Left lobe of liver (tissue), 2 donors: ENCODE data around the gene ASTN1. TPM values are rescaled to one million over a fixed set of nuclear protein-coding genes. Genes with fewer than 3 reads are reported as not detected.
"Not testable (repeated sequence)": the region's sequence is repeated elsewhere in the genome, so short reads cannot be mapped to it uniquely, and the experiment has no call there.

Source experiments
- ATAC-seq: fragments of 200-7000 bp; cut with Tn5 transposase; one replicate; pipeline ENCODE4 v1.9.1; 2020; ENCODE audit warnings: mild to moderate bottlenecking, moderate library complexity
- DNase-seq: peaks from one replicate; pipeline ENCODE4 v3.0.0-alpha.2; 2020; ENCODE audit warnings: low spot score
- total RNA-seq: library from RNA; stranded (reverse); gene quantifications from one replicate; pipeline ENCODE4 v1.2.1, GENCODE V29; 2021
- donor health status: DM: no; HTN: no; CAD: no; lungs with moderate emphysema.
- donor health status: DM: no; HTN: yes; CAD: no.

The ASTN1 gene
- total RNA-seq, 1 donor from 2014 or later: 0.18 TPM

DNA sequence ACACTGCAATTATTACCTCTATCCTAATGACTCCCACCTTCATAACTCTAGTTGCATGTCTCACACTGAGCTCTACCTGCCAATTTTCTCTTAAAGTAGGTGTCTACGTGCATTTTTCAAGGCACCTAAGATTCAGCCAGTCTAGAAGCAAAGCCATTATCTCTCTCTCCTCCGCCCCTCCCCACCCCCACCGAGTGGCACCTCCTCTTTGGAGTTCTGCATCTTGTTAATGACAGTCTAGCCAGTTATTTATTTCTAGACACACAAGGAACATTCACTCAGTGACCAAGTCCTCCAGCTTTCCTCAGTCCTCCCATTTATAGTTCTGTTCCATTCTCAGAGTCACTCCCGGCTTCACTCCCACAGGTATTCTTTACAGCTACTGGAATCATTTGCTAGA, 47.6 kb downstream of the ASTN1 start:
- ATAC-seq (no peak), DNase-seq (no peak)

- DNase-seq (no peak), ATAC-seq (no peak)
These were observed 57.7 kb downstream of the ASTN1 start for GRCh38 chr1:177106614-177107365.

GRCh38 chr1:177106196-177106595, 58.3 kb downstream of the ASTN1 start:
- no peak for ATAC-seq
- no peak for DNase-seq

GRCh38 chr1:177103005-177103852, 61.3 kb downstream of the ASTN1 start:
- DNase-seq (no peak), ATAC-seq (no peak)

DNA sequence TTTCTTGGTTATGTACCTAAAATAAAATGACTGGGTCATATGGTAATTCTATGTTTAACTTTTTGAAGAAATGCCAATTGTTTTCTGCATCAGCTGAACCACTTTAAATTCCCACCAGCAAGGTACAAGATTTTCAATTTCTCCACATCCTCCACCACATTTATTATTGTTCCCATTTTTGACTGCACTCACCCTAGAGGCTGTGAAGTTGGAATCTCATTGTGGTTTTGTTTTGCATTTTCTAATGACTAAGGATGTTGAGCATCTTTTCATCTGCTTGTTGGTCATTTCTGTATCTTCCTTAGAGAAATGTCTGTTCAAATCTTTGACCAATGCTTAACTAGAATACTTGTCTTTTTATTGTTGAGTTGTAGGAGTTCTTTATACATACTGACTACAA, 72.5 kb downstream of the ASTN1 start:
- ATAC-seq: no peak
- DNase-seq: no peak

GRCh38 chr1:177091040-177091439, 73.5 kb downstream of the ASTN1 start:
- DNase-seq: no peak
- ATAC-seq: no peak

- DNase-seq (no peak), ATAC-seq (no peak)
These were observed 75.5 kb downstream of the ASTN1 start for GRCh38 chr1:177088966-177089365.

DNA sequence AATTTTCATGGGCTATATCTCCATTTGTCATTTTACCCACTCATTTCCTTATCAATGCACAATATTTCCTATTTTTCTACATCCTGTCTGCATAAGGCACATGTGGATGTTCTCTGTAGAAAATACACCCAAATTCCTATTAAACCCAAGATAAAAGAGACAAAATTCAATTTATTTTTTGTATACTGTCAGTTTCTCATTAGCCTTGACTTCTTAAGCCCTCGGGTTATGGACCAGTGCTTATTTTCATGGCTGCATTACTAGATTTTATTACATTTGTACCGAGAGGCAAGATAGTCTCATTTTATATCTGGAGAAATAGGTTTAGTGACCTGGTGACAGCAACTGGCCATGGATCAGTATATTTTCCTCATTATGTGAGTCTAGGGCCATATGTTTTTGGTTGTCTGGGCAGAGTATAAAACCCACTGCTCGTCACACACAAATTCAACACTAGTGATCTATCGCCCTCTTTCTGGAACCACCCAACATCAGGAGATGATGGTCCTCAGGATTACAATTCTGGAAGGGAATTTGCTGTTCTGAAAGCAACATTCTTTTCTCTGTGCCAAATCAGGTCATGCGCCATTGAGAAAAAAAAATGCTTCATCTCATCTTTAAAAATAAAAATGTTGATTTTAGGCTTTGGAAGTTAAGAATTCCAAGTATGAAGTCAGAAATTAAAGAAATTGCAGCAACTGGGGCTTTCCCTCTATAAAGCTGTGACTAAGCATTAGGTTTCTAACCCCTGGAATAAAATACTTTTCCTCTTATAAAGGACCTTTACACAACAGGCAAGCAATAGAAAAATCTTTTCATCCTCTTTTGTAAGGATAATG, 81.4 kb downstream of the ASTN1 start:
- ATAC-seq: no peak
- no peak for DNase-seq

- ATAC-seq: no peak
- no peak for DNase-seq
These were observed 83.9 kb downstream of the ASTN1 start for GRCh38 chr1:177080564-177080963.

DNA sequence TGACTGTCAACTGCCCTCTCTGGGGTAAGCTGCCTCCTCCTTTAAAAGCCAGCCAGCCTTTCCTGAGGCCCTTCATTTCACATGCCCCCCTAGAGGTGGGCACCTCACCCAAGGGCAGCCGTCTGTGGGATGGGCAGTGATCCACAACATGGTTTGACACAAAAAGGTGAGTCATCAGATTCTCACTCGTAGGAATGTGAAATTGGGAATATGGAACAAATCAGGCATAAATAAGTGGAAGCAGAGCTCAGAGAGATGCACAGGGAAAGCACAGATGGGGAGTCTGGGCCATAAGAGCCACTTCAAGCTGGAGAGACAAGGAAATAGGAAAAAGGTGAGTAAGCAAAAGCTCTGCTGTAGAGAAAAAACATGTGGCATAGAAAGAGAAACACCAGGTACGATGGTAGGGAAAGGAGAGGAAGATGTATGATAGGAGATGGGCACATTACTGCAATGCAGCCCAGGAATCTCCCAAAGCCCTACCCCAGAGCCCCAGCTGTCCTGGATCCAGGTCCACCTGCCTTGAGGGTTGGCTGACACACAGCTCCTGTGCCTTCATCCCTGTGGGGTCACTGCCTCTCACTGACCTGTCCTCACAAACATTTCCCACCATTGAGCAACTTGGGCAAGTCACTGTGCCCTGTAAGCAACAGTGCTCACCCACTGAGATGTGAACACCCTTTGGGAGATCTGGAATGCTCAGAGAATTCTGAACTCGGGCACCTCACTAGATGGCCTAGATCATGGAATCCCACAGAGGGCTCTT, 86.6 kb downstream of the ASTN1 start:
- DNase-seq: no peak

GRCh38 chr1:177077006-177077405, 87.5 kb downstream of the ASTN1 start:
- DNase-seq: no peak
- ATAC-seq: no peak

More for the DNA sequence above, 86.6 kb downstream of the ASTN1 start:
- ATAC-seq: no peak

DNA sequence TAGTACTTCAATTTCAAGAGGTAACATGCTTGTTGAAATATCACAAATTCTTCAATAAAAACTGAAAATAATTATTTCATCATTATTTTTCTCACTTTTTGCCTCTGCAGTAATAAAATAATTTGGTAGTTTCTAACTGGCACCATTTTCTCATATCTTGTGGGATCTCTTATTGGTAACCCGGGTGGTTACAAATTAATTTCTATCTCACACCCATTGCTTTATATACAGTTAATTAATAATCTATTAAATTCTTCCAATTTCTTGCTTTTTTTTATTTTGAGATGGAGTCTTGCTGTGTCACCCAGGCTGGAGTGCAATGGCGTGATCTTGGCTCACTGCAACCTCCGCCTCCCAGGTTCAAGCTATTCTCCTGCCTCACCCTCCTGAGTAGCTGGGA, 89.7 kb downstream of the ASTN1 start:
- not testable (repeated sequence) for DNase-seq, ATAC-seq

DNA sequence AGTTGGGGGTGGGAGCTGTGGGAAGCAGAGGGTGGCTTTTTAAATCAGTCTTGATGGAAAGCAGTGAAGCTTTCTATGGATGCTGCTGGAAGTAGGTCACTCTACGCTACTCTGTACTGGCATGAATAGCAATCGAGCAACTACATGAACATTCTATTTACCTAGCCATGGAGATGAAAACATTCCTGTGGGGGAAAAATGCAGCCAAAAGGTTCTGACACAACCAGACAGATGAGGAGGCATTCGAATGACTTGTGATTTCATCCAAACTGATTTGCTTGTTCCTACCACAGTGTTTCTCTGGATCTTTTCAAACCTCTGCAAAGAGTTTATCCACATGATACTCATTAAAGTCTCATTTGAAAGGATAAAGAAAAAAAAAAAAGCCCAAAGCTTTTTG, 95.0 kb downstream of the ASTN1 start:
- ATAC-seq (no peak), DNase-seq (no peak)

- DNase-seq (no peak), ATAC-seq (no peak)
These were observed 96.6 kb downstream of the ASTN1 start for GRCh38 chr1:177067752-177068410.

- no peak for DNase-seq
These were observed 99.1 kb downstream of the ASTN1 start for GRCh38 chr1:177065430-177065829.

DNA sequence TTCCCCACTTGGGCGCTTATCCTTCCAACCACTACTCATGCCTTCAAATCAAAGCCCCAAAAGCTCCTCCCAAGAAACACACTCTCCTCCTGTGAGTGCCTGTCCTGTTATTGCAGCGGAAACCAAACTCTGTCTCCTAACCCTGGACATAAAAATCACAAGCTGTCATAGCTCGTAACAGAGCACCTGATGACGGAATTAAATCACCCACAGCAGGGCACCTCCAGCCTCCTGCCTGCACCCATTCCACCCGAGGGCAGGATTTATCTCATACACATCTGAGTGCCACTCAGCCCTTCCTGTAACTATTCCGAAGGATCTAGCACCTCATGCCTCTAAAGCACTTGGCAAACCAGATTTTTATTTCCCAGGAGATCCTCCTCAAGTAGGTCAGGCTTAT, 100.9 kb downstream of the ASTN1 start:
- DNase-seq (no peak), ATAC-seq (no peak)

More at GRCh38 chr1:177065430-177065829, 99.1 kb downstream of the ASTN1 start:
- ATAC-seq: no peak

GRCh38 chr1:177054542-177054941, 110.0 kb downstream of the ASTN1 start:
- ATAC-seq: no peak
- DNase-seq: no peak

DNA sequence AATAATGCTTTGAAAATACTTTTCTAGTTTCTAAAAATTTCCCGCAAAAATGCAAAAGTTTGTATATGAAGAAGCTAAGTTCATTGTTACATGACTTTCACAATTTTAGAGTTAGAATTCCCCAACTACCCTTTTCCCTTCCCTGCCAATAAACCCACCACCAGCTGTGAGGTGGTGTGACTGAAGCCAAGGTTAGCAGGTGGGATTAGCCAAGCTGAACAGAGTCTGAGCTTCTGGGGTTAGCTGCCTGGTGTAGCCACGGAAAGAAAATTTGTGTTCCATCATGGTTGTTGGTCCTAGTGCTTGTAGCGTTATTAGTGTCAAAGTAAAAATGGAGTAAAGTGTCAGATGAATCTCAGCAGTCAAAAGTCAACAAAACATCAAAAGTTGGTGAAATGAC, 110.9 kb downstream of the ASTN1 start:
- no peak for ATAC-seq
- no peak for DNase-seq

DNA sequence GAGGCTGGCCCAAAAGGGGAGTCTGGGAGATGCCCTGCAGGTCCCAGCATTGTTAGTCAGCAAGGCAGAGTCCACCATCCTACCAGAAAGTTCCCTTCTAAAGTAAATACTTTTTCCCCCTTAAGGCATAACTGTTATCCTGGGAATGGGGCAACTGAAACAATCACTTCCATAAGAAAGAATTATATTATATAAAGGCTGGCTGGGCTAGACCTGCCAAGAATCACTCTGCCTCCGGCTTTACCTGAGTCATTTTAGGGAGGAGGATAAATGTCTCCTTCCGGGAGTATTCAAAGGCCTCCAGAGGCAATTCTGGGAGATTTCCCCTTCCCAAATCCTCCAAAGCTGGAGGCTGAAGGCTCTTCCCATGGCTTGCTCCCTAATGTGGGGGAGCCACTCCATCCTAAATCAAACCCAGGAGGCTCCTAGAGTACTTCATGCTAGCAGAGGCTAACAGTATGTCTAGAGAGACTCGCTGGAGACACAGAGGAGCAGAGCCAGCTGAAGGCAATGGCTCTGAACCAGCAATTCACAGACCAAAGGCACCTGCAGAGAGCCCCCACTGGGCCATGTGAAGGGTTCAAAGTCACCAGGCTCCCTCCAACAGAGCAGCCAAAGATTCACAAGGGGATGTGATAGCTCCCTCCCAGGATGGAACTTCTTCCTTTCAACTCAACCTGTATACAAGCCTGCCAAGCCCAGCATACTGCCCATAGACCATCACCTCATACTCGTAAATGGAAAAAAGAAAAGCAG, 116.0 kb downstream of the ASTN1 start:
- no peak for DNase-seq
- no peak for ATAC-seq
